IMR-90 (cell line): ENCODE results near the gene CENPP. TPM values are rescaled to one million over a fixed set of nuclear protein-coding genes. Genes with fewer than 3 reads are reported as not detected.

Experiments
- ATAC-seq: fragments of 200-7000 bp; cut with Tn5 transposase; 2 replicates; pipeline ENCODE4 v1.9.1; 2020; ENCODE audit warnings: low read depth, mild to moderate bottlenecking, moderate library complexity
- BruUV-seq: library from RNA; stranded (reverse); fragments of 400-500 nt; replicated peaks from 2 replicates; lab custom pipeline; 2021; lab: Mats Ljungman, UMichigan
- CTCF ChIA-PET: fragments of 300-600 bp; formaldehyde crosslinking; extraction: SDS; loops from one replicate; lab custom pipeline; 2021; ENCODE audit warnings: antibody characterized with exemption; lab: Yijun Ruan, JAX
- POLR2A ChIA-PET: fragments of 300-600 bp; sonication (Branson Sonifier 250); formaldehyde crosslinking; loops from one replicate; lab custom pipeline; 2022; ENCODE audit warnings: antibody characterized with exemption; ENCODE audit not compliant: unreplicated experiment; lab: Charles Lee
- DNase-seq: peaks from one replicate; pipeline ENCODE4 v3.0.0; 2013
- H2AFZ ChIP-seq: replicated peaks from 2 replicates; pipeline ENCODE3; 2013; ENCODE audit warnings: low read length, mild to moderate bottlenecking; ENCODE audit not compliant: poor library complexity
- H2AK5ac ChIP-seq: 2 replicates; pipeline ENCODE4 v1.6.1; 2013; ENCODE audit warnings: low read depth, low read length, inconsistent platforms
- H2AK9ac ChIP-seq: replicated peaks from 2 replicates; pipeline ENCODE3; 2013; ENCODE audit warnings: mild to moderate bottlenecking, low read depth, low read length, moderate library complexity; ENCODE audit not compliant: poor library complexity
- H2BK120ac ChIP-seq: 2 replicates; pipeline ENCODE4 v1.6.1; 2013; ENCODE audit warnings: low read depth, low read length, inconsistent platforms
- H2BK15ac ChIP-seq: 3 replicates; pipeline ENCODE4 v1.6.1; 2013; ENCODE audit warnings: low read depth, low read length, inconsistent platforms
- H2BK20ac ChIP-seq: 2 replicates; pipeline ENCODE4 v1.6.1; 2013; ENCODE audit warnings: low read depth, mild to moderate bottlenecking, inconsistent platforms, low read length, moderate library complexity
- H2BK5ac ChIP-seq: 2 replicates; pipeline ENCODE4 v1.6.1; 2013; ENCODE audit warnings: mild to moderate bottlenecking, low read depth, low read length, inconsistent platforms; ENCODE audit not compliant: poor library complexity, severe bottlenecking
- H3K14ac ChIP-seq: replicated peaks from 2 replicates; pipeline ENCODE4 v1.6.1; 2013; ENCODE audit warnings: low read depth, low read length, inconsistent platforms
- H3K18ac ChIP-seq: 2 replicates; pipeline ENCODE4 v1.6.1; 2013; ENCODE audit warnings: low read depth, low read length, control low read depth
- H3K23ac ChIP-seq: 2 replicates; pipeline ENCODE4 v1.6.1; 2013; ENCODE audit warnings: low read depth, low read length, inconsistent platforms
- H3K27ac ChIP-seq: 2 replicates; pipeline ENCODE4 v1.5.1; 2013; ENCODE audit warnings: mild to moderate bottlenecking, control low read depth, low read length; ENCODE audit not compliant: insufficient read depth
- H3K27me3 ChIP-seq: 2 replicates; pipeline ENCODE4 v1.6.1; 2013; ENCODE audit warnings: low read length; ENCODE audit not compliant: control insufficient read depth, insufficient read depth
- H3K36me3 ChIP-seq: 2 replicates; pipeline ENCODE4 v1.6.1; 2013; ENCODE audit warnings: low read length, mixed read lengths; ENCODE audit not compliant: control insufficient read depth, insufficient read depth
- H3K4ac ChIP-seq: 2 replicates; pipeline ENCODE4 v1.6.1; 2013; ENCODE audit warnings: low read depth, low read length, inconsistent platforms
- H3K4me1 ChIP-seq: 2 replicates; pipeline ENCODE4 v1.6.1; 2013; ENCODE audit warnings: low read length, mixed read lengths; ENCODE audit not compliant: control insufficient read depth, insufficient read depth
- H3K4me2 ChIP-seq: 2 replicates; pipeline ENCODE4 v1.6.1; 2013; ENCODE audit warnings: low read depth, mild to moderate bottlenecking, control low read depth, low read length, moderate library complexity
- H3K4me3 ChIP-seq: 2 replicates; pipeline ENCODE4 v1.5.1; 2013; ENCODE audit warnings: low read depth, mild to moderate bottlenecking, control low read depth, low read length, moderate library complexity; ENCODE audit not compliant: insufficient read depth
- H3K56ac ChIP-seq: 2 replicates; pipeline ENCODE4 v1.6.1; 2013; ENCODE audit warnings: low read length, inconsistent platforms; ENCODE audit not compliant: insufficient read depth; ENCODE audit errors: extremely low read depth
- H3K79me1 ChIP-seq, 2 experiments: 2 replicates each; pipeline ENCODE4 v1.6.1; 2013; ENCODE audit warnings: low read length in 2 of 2, inconsistent platforms in 1 of 2, low read depth in 1 of 2
- H3K9ac ChIP-seq: 2 replicates; pipeline ENCODE4 v1.6.1; 2013; ENCODE audit warnings: low read depth, low read length, control low read depth
- H3K9me1 ChIP-seq: 2 replicates; pipeline ENCODE4 v1.6.1; 2013; ENCODE audit warnings: low read length, inconsistent platforms; ENCODE audit not compliant: insufficient read depth
- H3K9me3 ChIP-seq: 2 replicates; pipeline ENCODE4 v1.6.1; 2013; ENCODE audit warnings: low read length; ENCODE audit not compliant: control insufficient read depth, insufficient read depth
- H4K20me1 ChIP-seq: 2 replicates; pipeline ENCODE4 v1.6.1; 2013; ENCODE audit warnings: low read length, inconsistent platforms; ENCODE audit not compliant: insufficient read depth
- H4K5ac ChIP-seq: 2 replicates; pipeline ENCODE4 v1.6.1; 2013; ENCODE audit warnings: mild to moderate bottlenecking, low read depth, low read length, control low read depth
- H4K8ac ChIP-seq, 2 experiments: 2 replicates each; pipeline ENCODE4 v1.6.1; 2013; ENCODE audit warnings: low read depth in 2 of 2, low read length in 2 of 2, control low read depth in 1 of 2, inconsistent platforms in 1 of 2
- H4K91ac ChIP-seq: 2 replicates; pipeline ENCODE4 v1.6.1; 2013; ENCODE audit warnings: low read depth, low read length, inconsistent platforms; ENCODE audit not compliant: insufficient read depth
- BHLHE40 ChIP-seq: fragments of 150-350 bp; IDR thresholded peaks from 2 replicates; pipeline ENCODE4 v1.6.1; 2016; ENCODE audit warnings: mild to moderate bottlenecking, low read depth, low read length
- CEBPB ChIP-seq: IDR thresholded peaks from 2 replicates; pipeline ENCODE4 v1.6.1; 2012; ENCODE audit warnings: low read depth, low read length, improper control_type of control experiment
- CHD1 ChIP-seq: IDR thresholded peaks from 2 replicates; pipeline ENCODE4 v1.6.1; 2012; ENCODE audit warnings: low read depth, low read length, improper control_type of control experiment
- ELK1 ChIP-seq: fragments of 150-350 bp; IDR thresholded peaks from 2 replicates; pipeline ENCODE4 v1.6.1; 2016; ENCODE audit warnings: low read depth, mild to moderate bottlenecking, low read length, moderate library complexity, borderline replicate concordance
- FOS ChIP-seq: fragments of 150-350 bp; IDR thresholded peaks from 2 replicates; pipeline ENCODE4 v1.6.1; 2016; ENCODE audit warnings: low read depth, low read length
- MAFK ChIP-seq: IDR thresholded peaks from 2 replicates; pipeline ENCODE4 v1.6.1; 2012; ENCODE audit warnings: low read depth, low read length, improper control_type of control experiment
- MAZ ChIP-seq: IDR thresholded peaks from 2 replicates; pipeline ENCODE4 v1.6.1; 2012; ENCODE audit warnings: low read depth, mild to moderate bottlenecking, low read length, improper control_type of control experiment, moderate library complexity, borderline replicate concordance
- MXI1 ChIP-seq: IDR thresholded peaks from 2 replicates; pipeline ENCODE4 v1.6.1; 2012; ENCODE audit warnings: low read depth, mild to moderate bottlenecking, low read length, moderate library complexity, borderline replicate concordance
- NFE2L2 ChIP-seq: fragments of 150-350 bp; IDR thresholded peaks from 2 replicates; pipeline ENCODE4 v1.6.1; 2016; ENCODE audit warnings: low read depth, mild to moderate bottlenecking, low read length
- POLR2A ChIP-seq: IDR thresholded peaks from 2 replicates; pipeline ENCODE4 v1.6.1; 2012; ENCODE audit warnings: mild to moderate bottlenecking, low read depth, low read length
- RAD21 ChIP-seq: IDR thresholded peaks from 2 replicates; pipeline ENCODE4 v1.6.1; 2012; ENCODE audit warnings: low read length, improper control_type of control experiment
- RCOR1 ChIP-seq: IDR thresholded peaks from 2 replicates; pipeline ENCODE4 v1.6.1; 2012; ENCODE audit warnings: mild to moderate bottlenecking, low read length, improper control_type of control experiment; ENCODE audit not compliant: insufficient replicate concordance
- RFX5 ChIP-seq: IDR thresholded peaks from 2 replicates; pipeline ENCODE4 v1.8.0; 2012; ENCODE audit warnings: low read depth, mild to moderate bottlenecking, low read length, moderate library complexity
- SMC3 ChIP-seq: fragments of 150-350 bp; IDR thresholded peaks from 2 replicates; pipeline ENCODE4 v1.6.1; 2016; ENCODE audit warnings: low read depth, mild to moderate bottlenecking, antibody characterized with exemption, low read length, moderate library complexity
- USF2 ChIP-seq: fragments of 150-350 bp; IDR thresholded peaks from 2 replicates; pipeline ENCODE4 v1.6.1; 2017; ENCODE audit warnings: mild to moderate bottlenecking, antibody characterized with exemption, low read length, low read depth
- WGBS, 2 experiments: methylation state at CpG; one replicate each; pipeline versions ENCODE4 v1.1.5 to v1.1.7; 2013; ENCODE audit warnings: missing lambda C conversion rate in 2 of 2; ENCODE audit not compliant: insufficient read length in 1 of 2; ENCODE audit errors: extremely low coverage in 2 of 2; 5-methylcytosine and 5-hydroxymethylcytosine counted together
- dilution Hi-C: fragments of 300-500 bp; cut with HindIII; formaldehyde crosslinking; loops from one replicate; pipeline ENCODE4 v1.14.3; 2018; ENCODE audit warnings: low sequenced_read_pairs; ENCODE audit not compliant: unreplicated experiment
- in situ Hi-C: fragments of 300-500 bp; cut with MboI; formaldehyde crosslinking; loops from 3 replicates; pipeline ENCODE4 v1.14.3; 2019; ENCODE audit warnings: low sequenced_read_pairs, inconsistent platforms, mixed read lengths
- intact Hi-C: fragments of 100-400 bp; cut with micrococcal nuclease; formaldehyde crosslinking; loops from 2 replicates; pipeline ENCODE4 v1.10.0; 2022
- polyA plus RNA-seq, 3 experiments: library from polyadenylated mRNA; depleted of rRNA; stranded (reverse); fragments of >200 nt; gene quantifications; 2 replicates each; pipeline ENCODE4 v1.2.3, GENCODE V29; 2012; ENCODE audit warnings: low replicate concordance in 1 of 3
- total RNA-seq: library from RNA; depleted of rRNA; stranded (reverse); fragments of >200 nt; gene quantifications from 2 replicates; pipeline ENCODE4 v1.2.3, GENCODE V29; 2012

CENPP gene
- total and polyA plus RNA-seq, 2 of the 4 experiments (the other 2 are of a cell fraction) = 1.4 to 2.0 TPM

- TF ChIP-seq NFE2L2 = no peak
Observed at GRCh38 chr9:92404042-92404836, 78.5 kb downstream of the CENPP start, which contains the start of gene OGN (continued).

GRCh38 chr9:92405818-92406217 is 80.1 kb downstream of the CENPP start:
- ChIA-PET CTCF (no interaction called here), POLR2A (no interaction called here)
- no peak for DNase-seq
- no peaks in the 10 kb centered on the region for H3K27me3 ChIP-seq
- no peak overlapping the region for H2BK5ac ChIP-seq
- intact Hi-C loops (no loop called here), dilution Hi-C loops (no loop called here), in situ Hi-C loops (no loop called here)
- no peaks in the 10 kb centered on the region for H3K9me3 ChIP-seq
- no peak overlapping the region for H3K4me2 ChIP-seq
- peaks cover 8% of the 10 kb centered on the region; the same call in 1 of the 2 replicates for H3K9me1 ChIP-seq
- H4K5ac ChIP-seq = no peak overlapping the region
- H2AK5ac ChIP-seq = no peak overlapping the region
- H3K4me3 ChIP-seq = no peak overlapping the region
- no peak overlapping the region for H3K18ac ChIP-seq
- H4K20me1 ChIP-seq = no peaks in the 10 kb centered on the region
- H2BK20ac ChIP-seq = no peak overlapping the region
- no peak overlapping the region for H4K91ac ChIP-seq
- no peak overlapping the region for H3K4ac ChIP-seq
- no peak overlapping the region for H2AFZ ChIP-seq
- H3K4me1 ChIP-seq = peaks cover 8% of the 10 kb centered on the region; the same call in 1 of the 2 replicates
- H2BK15ac ChIP-seq = no peak overlapping the region
- no peak for ATAC-seq
- H4K8ac ChIP-seq = no peak overlapping the region
- H2AK9ac ChIP-seq = no peak overlapping the region
- WGBS, 2 experiments = 93% methylated on average over 2 of the region's 4 CpGs; no CpG with 5 or more reads in 1 of the 2 experiments
- no peak overlapping the region for H3K9ac ChIP-seq
- H3K23ac ChIP-seq = no peak overlapping the region
- no peak overlapping the region for H3K14ac ChIP-seq
- no TSS peak for BruUV-seq
- no peak overlapping the region for H3K27ac ChIP-seq
- no peak overlapping the region for H3K56ac ChIP-seq
- H3K79me1 ChIP-seq = 0 out of 4 replicates have a peak, but pooled peaks cover 0 to 4% of the 10 kb centered on the region in 2 experiments
- no peaks in the 10 kb centered on the region for H3K36me3 ChIP-seq
- no peak overlapping the region for H2BK120ac ChIP-seq
- TF ChIP-seq CEBPB (no peak), MXI1 (no peak), RAD21 (no peak), CHD1 (no peak), SMC3 (no peak), NFE2L2 (no peak), MAZ (no peak), FOS (no peak), USF2 (no peak), BHLHE40 (no peak), ELK1 (no peak), RCOR1 (no peak), RFX5 (no peak), POLR2A (no peak), MAFK (no peak)
